B cell (primary cell): ENCODE data around the gene GADD45B. TPM values are rescaled to one million over a fixed set of nuclear protein-coding genes. Genes with fewer than 3 reads are reported as not detected.

Source experiments
- polyA plus RNA-seq: library from polyadenylated mRNA; depleted of rRNA; stranded (reverse); fragments of >200 nt; gene quantifications from 2 replicates; pipeline ENCODE4 v1.2.3, GENCODE V29; 2012
- small RNA-seq: library from RNA; depleted of rRNA; stranded (forward); fragments of <200 nt; gene quantifications from one replicate; pipeline ENCODE3, GENCODE V24; 2012; ENCODE audit warnings: low replicate concordance, low read depth; ENCODE audit not compliant: insufficient read length
- total RNA-seq, 2 donors: library from RNA; stranded (reverse); fragments of 120-200 nt in 1 of 2; gene quantifications; 1 replicate in 1 of 2; 2 replicates in 1 of 2; pipeline versions ENCODE4 v1.2.3 to v1.2.4, GENCODE V29; 2013 to 2022

GADD45B gene
- total and polyA plus RNA-seq, 2 donors (not counting 1 experiment from before 2014, with no cell fraction given): 166 to 215 TPM

Small RNA genes lying within 50 kb of the gene (small RNA-seq; reads per million reads assigned to genes)
- not detected for gene RNU6-993P

Other genes starting within 250 kb of the GADD45B start
- 82.4 and 86.7 TPM in 2 replicates for gene PLEKHJ1, start 239.8 kb upstream of the GADD45B start, total RNA-seq
- 89.2 and 117 TPM in 2 replicates for gene PLEKHJ1, start 239.8 kb upstream of the GADD45B start, polyA plus RNA-seq
- gene SF3A2, start 239.3 kb upstream of the GADD45B start, total RNA-seq: 129 and 140 TPM in 2 replicates
- gene SF3A2, start 239.3 kb upstream of the GADD45B start, polyA plus RNA-seq: 98.2 and 113 TPM in 2 replicates
- 4.5 and 7.3 TPM in 2 replicates for gene AMH, start 226.8 kb upstream of the GADD45B start, total RNA-seq
- gene AMH, start 226.8 kb upstream of the GADD45B start, polyA plus RNA-seq: 1.5 and 1.9 TPM in 2 replicates
- 2.8 and 3.0 TPM in 2 replicates for gene JSRP1, start 219.7 kb upstream of the GADD45B start, total RNA-seq
- gene JSRP1, start 219.7 kb upstream of the GADD45B start, polyA plus RNA-seq: 1.6 and 2.1 TPM in 2 replicates
- 0.71 and 0.90 TPM in 2 replicates for gene PEAK3, start 194.0 kb upstream of the GADD45B start, total RNA-seq
- 0.07 and 0.18 TPM in 2 replicates for gene PEAK3, start 194.0 kb upstream of the GADD45B start, polyA plus RNA-seq
- 3.9 and 4.8 TPM in 2 replicates for gene LINGO3, start 168.0 kb upstream of the GADD45B start, total RNA-seq
- 0.56 and 1.1 TPM in 2 replicates for gene LINGO3, start 168.0 kb upstream of the GADD45B start, polyA plus RNA-seq
- 180 and 201 TPM in 2 replicates for gene LSM7, start 147.5 kb upstream of the GADD45B start, total RNA-seq
- gene LSM7, start 147.5 kb upstream of the GADD45B start, polyA plus RNA-seq: 585 and 820 TPM in 2 replicates
- 479 and 511 TPM in 2 replicates for gene SPPL2B, start 147.4 kb upstream of the GADD45B start, total RNA-seq
- 415 and 423 TPM in 2 replicates for gene SPPL2B, start 147.4 kb upstream of the GADD45B start, polyA plus RNA-seq
- 0.15 TPM in 1 of 2 replicates, not detected in the other for gene TMPRSS9, start 115.9 kb upstream of the GADD45B start, total RNA-seq
- not detected in 2 replicates for gene TMPRSS9, start 115.9 kb upstream of the GADD45B start, polyA plus RNA-seq
- gene TIMM13, start 48.5 kb upstream of the GADD45B start, total RNA-seq: 31.9 and 32.5 TPM in 2 replicates
- gene TIMM13, start 48.5 kb upstream of the GADD45B start, polyA plus RNA-seq: 13.0 and 19.4 TPM in 2 replicates
- 20.3 and 20.8 TPM in 2 replicates for gene LMNB2, start 19.2 kb upstream of the GADD45B start, total RNA-seq
- gene LMNB2, start 19.2 kb upstream of the GADD45B start, polyA plus RNA-seq: 8.8 and 8.9 TPM in 2 replicates
- gene GNG7, start 226.6 kb downstream of the GADD45B start, total RNA-seq: 153 and 160 TPM in 2 replicates
- 59.4 and 76.3 TPM in 2 replicates for gene GNG7, start 226.6 kb downstream of the GADD45B start, polyA plus RNA-seq
- gene DIRAS1, start 245.2 kb downstream of the GADD45B start, total RNA-seq: 22.0 and 23.7 TPM in 2 replicates
- gene DIRAS1, start 245.2 kb downstream of the GADD45B start, polyA plus RNA-seq: 5.2 and 9.5 TPM in 2 replicates